B cell (primary cell): ENCODE measurements around the gene ATAD3B. TPM values are rescaled to one million over a fixed set of nuclear protein-coding genes. Genes with fewer than 3 reads are reported as not detected.

Experiments
- ATAC-seq: fragments of 200-7000 bp; cut with Tn5 transposase; one replicate; pipeline ENCODE4 v1.10.0; 2021; ENCODE audit warnings: low read depth, mild to moderate bottlenecking, moderate number of reproducible peaks, moderate library complexity
- CTCF ChIA-PET: fragments of 350-600 bp; sonication (Branson Sonifier 250); formaldehyde crosslinking; loops from one replicate; lab custom pipeline; 2021; ENCODE audit warnings: antibody characterized with exemption, inconsistent platforms; lab: Charles Lee
- POLR2A ChIA-PET: fragments of 350-600 bp; sonication (Branson Sonifier 250); formaldehyde crosslinking; loops from one replicate; lab custom pipeline; 2021; ENCODE audit warnings: antibody characterized with exemption; lab: Charles Lee
- DNase-seq: peaks from one replicate; pipeline ENCODE4 v3.0.0; 2013
- H2AFZ ChIP-seq: 2 replicates; pipeline ENCODE4 v1.6.1; 2012; ENCODE audit warnings: mild to moderate bottlenecking, low read depth, low read length; ENCODE audit not compliant: insufficient read depth, poor library complexity, severe bottlenecking
- H3K27ac ChIP-seq, 2 donors: 1 replicate in 1 of 2; 2 replicates in 1 of 2; pipeline ENCODE4 v1.5.1; 2012 to 2013; ENCODE audit warnings: low read length in 2 of 2, mild to moderate bottlenecking in 2 of 2, moderate library complexity in 1 of 2
- H3K27me3 ChIP-seq, 4 experiments: fragments of 200-600 bp in 1 of 4; sonication (generic) in 1 of 4; replicated peaks in 1 of 4; 1 replicate in 2 of 4; 2 replicates in 2 of 4; pipeline versions ENCODE4 v1.6.1 to v1.7.0; 2013 to 2016; ENCODE audit warnings: low read length in 3 of 4, mild to moderate bottlenecking in 2 of 4, mixed read lengths in 1 of 4, moderate library complexity in 1 of 4; ENCODE audit not compliant: insufficient read depth in 4 of 4, control insufficient read depth in 3 of 4; ENCODE audit errors: control extremely low read depth in 1 of 4
- H3K36me3 ChIP-seq, 2 experiments: replicated peaks in 1 of 2; 1 replicate in 1 of 2; 2 replicates in 1 of 2; pipeline versions ENCODE4 v1.6.1 to v1.7.1; 2013; ENCODE audit warnings: low read length in 1 of 2; ENCODE audit not compliant: insufficient read depth in 2 of 2, control insufficient read depth in 1 of 2; ENCODE audit errors: control extremely low read depth in 1 of 2, extremely low read depth in 1 of 2
- H3K4me1 ChIP-seq, 2 donors: fragments of 200-600 bp in 1 of 2; sonication (generic) in 1 of 2; 1 replicate in 1 of 2; 2 replicates in 1 of 2; pipeline versions ENCODE4 v1.5.1 to v1.6.1; 2013 to 2017; ENCODE audit warnings: low read length in 2 of 2; ENCODE audit not compliant: control insufficient read depth in 2 of 2, insufficient read depth in 2 of 2
- H3K4me2 ChIP-seq: replicated peaks from 2 replicates; pipeline ENCODE3; 2012; ENCODE audit warnings: mild to moderate bottlenecking, low read depth, low read length; ENCODE audit not compliant: poor library complexity, severe bottlenecking
- H3K4me3 ChIP-seq, 5 experiments: fragments of 200-600 bp in 1 of 5; sonication (generic) in 1 of 5; 1 replicate in 3 of 5; 2 replicates in 2 of 5; pipeline versions ENCODE4 v1.5.1 to v1.7.0; 2011 to 2016; ENCODE audit warnings: low read length in 4 of 5, mild to moderate bottlenecking in 4 of 5, low read depth in 2 of 5, control low read depth in 1 of 5, moderate library complexity in 1 of 5; ENCODE audit not compliant: insufficient read depth in 1 of 5; ENCODE audit errors: control extremely low read depth in 1 of 5, extremely low read depth in 1 of 5
- H3K79me2 ChIP-seq: fragments of 200-600 bp; sonication (generic); one replicate; pipeline ENCODE4 v1.6.0; 2016; ENCODE audit warnings: low read length; ENCODE audit not compliant: control insufficient read depth, insufficient read depth
- H3K9ac ChIP-seq: fragments of 200-600 bp; sonication (generic); 2 replicates; pipeline ENCODE4 v1.6.1; 2017; ENCODE audit warnings: mild to moderate bottlenecking, low read length, moderate library complexity
- H3K9me3 ChIP-seq, 3 donors: one replicate each; pipeline versions ENCODE4 v1.6.1 to v1.7.1; 2013; ENCODE audit warnings: low read length in 2 of 3; ENCODE audit not compliant: control insufficient read depth in 2 of 3, insufficient read depth in 1 of 3; ENCODE audit errors: control extremely low read depth in 1 of 3
- H4K20me1 ChIP-seq: 2 replicates; pipeline ENCODE4 v1.6.0; 2012; ENCODE audit warnings: mild to moderate bottlenecking, low read length; ENCODE audit not compliant: insufficient read depth, control insufficient read depth, poor library complexity, severe bottlenecking
- H3K27ac Mint-ChIP-seq: one replicate; pipeline ENCODE4 v1.8.0; 2021; ENCODE audit warnings: mixed read lengths
- H3K27me3 Mint-ChIP-seq: one replicate; pipeline ENCODE4 v1.8.0; 2021; ENCODE audit warnings: mixed read lengths
- H3K4me1 Mint-ChIP-seq: one replicate; pipeline ENCODE4 v1.8.0; 2021; ENCODE audit warnings: mixed read lengths
- H3K4me3 Mint-ChIP-seq: one replicate; pipeline ENCODE4 v1.8.0; 2021; ENCODE audit warnings: mixed read lengths
- H3K9me3 Mint-ChIP-seq: one replicate; pipeline ENCODE4 v1.8.0; 2022; ENCODE audit warnings: mixed read lengths; ENCODE audit not compliant: insufficient read depth
- CTCF ChIP-seq: fragments of 200-600 bp; IDR thresholded peaks from one replicate; pipeline ENCODE4 v1.8.0; 2022; ENCODE audit warnings: antibody characterized with exemption, mild to moderate bottlenecking
- EZH2 ChIP-seq: IDR thresholded peaks from 2 replicates; pipeline ENCODE4 v1.6.1; 2012; ENCODE audit warnings: borderline replicate concordance, low read depth, mild to moderate bottlenecking, moderate library complexity, low read length; ENCODE audit not compliant: insufficient read depth, poor library complexity, severe bottlenecking
- WGBS: methylation state at CpG from one replicate; pipeline ENCODE4 v1.1.5; 2013; ENCODE audit warnings: missing lambda C conversion rate; ENCODE audit not compliant: insufficient coverage; 5-methylcytosine and 5-hydroxymethylcytosine counted together
- intact Hi-C: fragments of 100-400 bp; cut with micrococcal nuclease; formaldehyde crosslinking; loops from one replicate; pipeline ENCODE4 v1.10.0; 2022
- polyA plus RNA-seq: library from polyadenylated mRNA; depleted of rRNA; stranded (reverse); fragments of >200 nt; gene quantifications from 2 replicates; pipeline ENCODE4 v1.2.3, GENCODE V29; 2012
- total RNA-seq, 2 donors: library from RNA; stranded (reverse); fragments of 120-200 nt in 1 of 2; gene quantifications; 1 replicate in 1 of 2; 2 replicates in 1 of 2; pipeline versions ENCODE4 v1.2.3 to v1.2.4, GENCODE V29; 2013 to 2022

ATAD3B gene
- total and polyA plus RNA-seq, 2 donors (not counting 1 experiment from before 2014, with no cell fraction given), result 50.9 to 51.5 TPM

- no peak overlapping the region for H3K27ac Mint-ChIP-seq
- POLR2A ChIA-PET, result no interaction called here
These were observed 57.0 kb downstream of the ATAD3B start for GRCh38 chr1:1528301-1529267.

More at GRCh38 chr1:1528301-1529267, 57.0 kb downstream of the ATAD3B start:
- Histone ChIP-seq H4K20me1 (no peaks in the 10 kb centered on the region), H3K9ac (no peak overlapping the region), H3K4me2 (no peak overlapping the region), H3K27ac (no peak overlapping the region), H3K27me3 (no peaks in the 10 kb centered on the region), H2AFZ (no peak overlapping the region), H3K36me3 (peaks cover 0 to 7% of the 10 kb centered on the region in 2 experiments), H3K4me3 (no peak overlapping the region), H3K9me3 (peaks cover 1 to 19% (median 4%) of the 10 kb centered on the region in 3 donors), H3K79me2 (no peaks in the 10 kb centered on the region), H3K4me1 (no peaks in the 10 kb centered on the region)
- no peaks in the 10 kb centered on the region for H3K27me3 Mint-ChIP-seq
- H3K4me3 Mint-ChIP-seq, result no peak overlapping the region
- H3K9me3 Mint-ChIP-seq, result peaks cover 4% of the 10 kb centered on the region
- CTCF ChIA-PET, result interaction anchor here (0.6 kb wide), 1 partner anchor 18 kb away, joined by 3 read pairs; no protein-coding TSS in a partner anchor
- WGBS, result 97% methylated on average over 31 of the region's 37 CpGs
- TF ChIP-seq CTCF (no peak), EZH2 (no peak)
- DNase-seq (no peak), ATAC-seq (no peak)
- no peaks in the 10 kb centered on the region for H3K4me1 Mint-ChIP-seq
- intact Hi-C loops, result no loop called here
